ENCODE measurements around the gene CACNG1.

- TF ChIP-seq CTCF (conservative IDR thresholded peaks at IDR 0.05) = no peak
- no peak for TF ChIP-seq ZFX (IDR thresholded peaks at IDR 0.05)
Measured at GRCh38 chr17:67026341-67026740, 18.0 kb upstream of the CACNG1 start.

Measured in C4-2B (cell line).